GF-D8 (cell line): ENCODE measurements around the gene SCUBE1.

Experiments
- DNase-seq: peaks from one replicate; lab custom pipeline; 2025; lab: John Stamatoyannopoulos, UW

SCUBE1 gene

GRCh38 chr22:43277987-43278601, 65.1 kb downstream of the SCUBE1 start:
- no peak for DNase-seq

GRCh38 chr22:43277091-43277490, 66.1 kb downstream of the SCUBE1 start:
- no peak for DNase-seq

GRCh38 chr22:43276321-43276720, 66.9 kb downstream of the SCUBE1 start:
- peak; percentile 20 for DNase-seq

DNA sequence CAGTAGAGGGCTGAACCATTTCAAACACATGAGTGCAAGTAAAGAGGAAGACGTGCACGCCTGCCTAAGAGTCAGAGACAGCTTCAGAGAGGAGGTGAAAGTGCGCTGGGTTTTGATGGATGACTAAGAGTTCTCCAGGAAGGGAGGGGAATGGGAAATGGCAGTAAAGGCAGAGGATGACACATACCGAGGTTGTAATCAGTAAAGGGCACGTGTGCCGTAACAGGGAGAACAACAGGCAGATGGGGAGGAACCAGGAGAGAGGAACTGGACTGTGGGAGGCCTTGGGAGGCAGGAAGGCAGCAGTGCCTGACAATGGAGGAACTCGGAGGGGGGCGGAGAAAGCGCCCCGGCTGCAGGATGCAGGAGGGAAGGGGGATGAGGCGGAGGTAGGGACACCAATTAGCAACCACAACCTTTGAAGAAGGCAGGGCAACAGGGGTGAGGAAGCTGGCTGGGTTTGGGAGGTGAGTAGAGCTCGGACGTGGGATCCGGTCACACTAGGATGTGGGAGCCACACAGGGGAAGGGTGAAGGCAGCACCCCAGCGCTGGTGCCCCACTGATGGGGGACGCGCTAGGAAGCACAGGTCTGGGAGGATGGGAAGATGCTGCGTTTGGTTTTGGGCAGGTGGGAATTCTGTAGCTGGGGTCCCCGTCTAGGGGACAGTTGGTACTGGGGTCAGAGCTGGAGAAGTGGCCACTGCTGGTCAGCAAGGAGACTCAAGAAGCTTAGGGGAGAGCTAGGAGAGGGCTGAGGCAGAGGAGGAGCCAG, 67.4 kb downstream of the SCUBE1 start:
- peak; percentile 51 for DNase-seq

GRCh38 chr22:43274595-43275240, 68.5 kb downstream of the SCUBE1 start:
- no peak for DNase-seq

DNA sequence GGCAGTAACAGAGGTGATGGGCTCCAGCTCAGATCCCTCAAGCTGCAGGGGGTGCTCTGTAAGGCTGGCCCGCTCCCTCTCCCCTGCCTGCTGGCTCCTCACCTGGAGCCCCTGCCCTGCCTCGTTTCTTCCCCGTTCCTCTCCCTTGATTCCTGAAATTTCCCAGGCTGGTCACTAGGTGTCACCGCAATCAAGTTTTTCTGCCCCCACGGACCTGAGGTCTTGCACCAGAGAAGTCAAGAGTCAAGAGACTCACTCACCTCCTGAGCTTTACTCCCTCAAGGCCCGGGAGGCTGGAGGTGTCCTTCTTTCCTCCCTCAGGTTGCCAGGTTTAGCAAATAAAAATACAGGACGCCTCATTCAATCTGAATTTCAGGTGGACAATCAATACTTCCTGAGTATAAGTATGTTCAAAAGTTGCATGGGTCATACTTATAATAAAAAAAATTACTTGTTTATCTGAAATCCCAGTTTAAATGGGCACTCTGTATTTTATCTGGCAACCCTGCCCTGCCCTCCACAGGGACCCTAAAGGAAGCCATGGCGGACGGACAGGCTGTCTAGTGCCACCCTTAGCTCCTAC, 69.2 kb downstream of the SCUBE1 start:
- peak; percentile 38 for DNase-seq

DNA sequence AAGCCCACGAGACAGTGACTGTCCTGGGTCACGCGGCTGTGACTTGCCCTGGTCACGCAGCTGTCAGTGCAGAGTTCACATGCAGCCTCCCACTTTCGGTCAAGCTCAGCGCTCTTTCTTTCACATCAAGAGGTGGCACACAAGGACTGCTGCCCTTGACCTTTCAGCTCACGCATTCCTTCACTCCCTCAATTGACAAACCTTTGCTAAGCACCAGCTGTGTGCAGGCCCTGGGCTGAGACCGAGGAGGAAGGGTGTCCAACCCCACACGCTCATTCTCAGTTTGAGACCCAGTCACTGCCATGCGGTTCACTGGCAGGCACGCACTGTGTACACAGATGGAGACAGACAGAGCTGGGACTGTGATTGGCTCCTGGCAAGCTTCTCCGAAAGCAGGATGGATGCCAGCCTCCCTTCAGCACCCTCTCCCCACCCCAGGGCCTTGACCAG, 70.3 kb downstream of the SCUBE1 start:
- DNase-seq: no peak

GRCh38 chr22:43272301-43272700, 70.9 kb downstream of the SCUBE1 start:
- no peak for DNase-seq

- DNase-seq: no peak
These were observed 72.2 kb downstream of the SCUBE1 start for GRCh38 chr22:43270949-43271348.

DNA sequence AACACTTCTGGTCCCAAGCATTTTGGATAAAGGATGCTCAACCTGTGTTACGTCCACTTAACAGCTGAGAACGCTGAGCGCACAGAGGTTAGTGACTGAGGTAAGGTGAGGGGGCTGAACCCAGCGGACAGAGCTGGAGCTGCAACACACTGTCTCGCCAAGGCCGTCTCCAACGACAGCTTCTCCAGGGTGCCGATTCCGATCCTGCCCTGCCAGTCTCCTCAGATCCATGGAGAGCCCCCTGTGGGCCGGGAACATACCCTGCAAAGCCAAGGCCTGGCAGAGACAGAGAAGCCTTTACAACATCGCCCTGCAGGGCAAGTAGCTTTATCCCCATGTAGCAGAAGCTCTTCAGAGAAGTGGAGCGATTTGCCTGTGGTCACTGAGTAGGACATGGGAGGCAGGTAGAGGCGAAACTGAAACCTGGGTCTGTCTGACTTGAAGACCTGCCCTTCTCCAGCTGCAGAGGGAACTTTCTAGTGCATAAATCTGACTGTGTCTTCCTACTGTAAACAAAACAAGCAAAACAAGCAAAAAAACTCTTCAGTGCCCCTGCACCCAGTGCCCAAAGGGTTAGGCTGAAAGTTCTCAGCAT, 72.8 kb downstream of the SCUBE1 start:
- no peak for DNase-seq

DNA sequence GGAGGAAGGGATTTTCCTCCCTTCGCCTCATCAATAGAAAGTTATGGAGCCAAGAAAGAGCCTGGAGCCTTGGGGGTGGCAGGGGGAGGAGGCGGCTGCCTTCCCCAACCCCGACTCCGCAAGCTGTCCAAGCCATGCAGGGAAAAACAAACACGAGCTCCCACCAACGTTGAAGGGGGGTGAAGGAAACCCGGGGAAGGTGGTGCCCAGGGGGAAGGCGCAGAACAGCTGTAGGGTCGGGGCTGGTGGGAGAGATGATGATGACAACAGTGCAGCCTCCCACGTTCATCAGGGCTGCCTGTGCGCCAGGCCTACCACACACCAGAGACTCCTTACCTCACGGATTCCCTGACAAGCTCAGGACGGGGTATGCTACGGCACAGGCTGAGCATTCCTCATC, 73.5 kb downstream of the SCUBE1 start:
- no peak for DNase-seq

- no peak for DNase-seq
These were observed 73.9 kb downstream of the SCUBE1 start for GRCh38 chr22:43269246-43269645.

DNA sequence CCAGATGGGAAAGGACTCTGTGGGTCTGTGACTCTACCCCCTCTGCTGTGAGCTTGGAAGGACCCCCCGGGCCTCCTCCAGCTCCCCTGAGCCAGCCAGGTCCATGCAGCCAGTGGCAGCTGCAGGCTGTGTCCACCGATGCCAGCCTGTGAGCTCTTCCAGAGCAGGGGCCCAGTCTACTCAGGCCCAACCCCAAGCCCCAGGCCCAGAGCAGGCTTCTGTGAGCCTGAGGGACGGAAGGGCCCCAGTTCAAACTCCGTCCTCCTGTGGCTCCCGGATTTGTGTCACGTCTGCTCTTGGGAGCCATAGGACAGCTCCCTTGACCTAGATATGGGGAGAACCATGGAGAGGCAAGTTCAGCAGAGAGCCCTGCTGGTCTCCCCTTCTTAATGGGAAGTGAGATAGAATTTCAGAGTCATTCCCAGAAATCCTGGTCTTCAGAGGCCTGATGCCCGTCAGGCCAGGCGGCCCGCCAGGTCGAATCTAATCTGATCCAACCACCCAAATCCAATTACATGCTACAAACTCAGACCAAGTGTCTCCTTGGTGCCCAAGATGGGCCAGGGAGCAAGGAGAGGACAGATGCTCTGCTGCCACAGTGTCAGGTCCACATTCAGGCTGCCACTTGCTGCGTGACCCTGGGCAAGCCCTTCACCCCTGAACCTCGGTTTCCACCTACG, 75.1 kb downstream of the SCUBE1 start:
- DNase-seq: no peak

DNA sequence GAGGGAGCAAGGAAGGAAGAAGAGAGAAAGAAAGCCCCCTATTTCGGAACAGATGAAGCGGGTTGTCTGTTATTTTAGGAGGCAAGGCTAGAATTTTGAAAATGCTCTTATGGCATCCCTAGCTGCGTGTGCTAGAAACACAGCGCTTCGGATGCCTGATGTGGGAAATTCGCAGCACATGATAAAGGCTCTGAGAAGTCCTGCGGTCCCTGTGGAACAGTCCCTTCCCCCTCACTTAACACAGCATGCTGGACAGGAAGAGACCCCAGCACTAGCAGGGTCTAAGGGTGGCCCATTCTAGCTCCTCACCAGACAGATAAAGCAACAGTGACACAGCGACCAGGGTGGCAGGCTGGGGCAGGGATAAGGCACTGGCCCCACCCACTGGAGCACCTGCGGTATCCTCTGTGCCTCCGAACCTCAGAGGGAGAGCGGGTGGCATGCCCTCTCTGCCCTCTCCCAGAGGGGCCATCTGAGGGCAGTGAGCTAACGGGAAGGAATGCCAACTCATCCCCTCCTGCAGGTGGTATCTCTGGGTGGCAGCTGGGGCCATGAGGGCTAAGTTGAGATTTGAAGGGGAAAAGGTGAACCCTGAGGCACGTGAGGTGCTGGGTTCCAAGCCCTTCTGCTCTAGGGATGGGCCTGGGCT, 75.7 kb downstream of the SCUBE1 start:
- no peak for DNase-seq

DNA sequence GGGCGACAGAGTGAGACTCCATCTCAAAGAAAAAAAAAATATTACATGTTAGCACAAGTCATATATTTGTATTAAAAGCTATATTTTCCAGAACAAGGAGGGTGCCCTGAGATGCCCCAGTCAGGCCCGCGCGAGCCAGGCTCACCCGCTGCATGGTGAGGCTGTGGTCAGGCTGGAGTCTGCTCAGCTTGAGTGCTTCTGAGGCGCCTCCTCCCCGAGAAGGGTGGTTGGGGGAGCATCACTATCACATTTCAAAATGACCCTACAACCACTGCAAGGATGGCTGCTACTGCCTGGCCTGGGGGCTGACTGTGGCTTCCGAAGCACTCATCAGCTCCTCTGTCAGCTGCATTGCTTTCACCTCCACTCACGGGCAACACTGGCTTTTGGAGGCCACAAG, 77.1 kb downstream of the SCUBE1 start:
- no peak for DNase-seq

DNA sequence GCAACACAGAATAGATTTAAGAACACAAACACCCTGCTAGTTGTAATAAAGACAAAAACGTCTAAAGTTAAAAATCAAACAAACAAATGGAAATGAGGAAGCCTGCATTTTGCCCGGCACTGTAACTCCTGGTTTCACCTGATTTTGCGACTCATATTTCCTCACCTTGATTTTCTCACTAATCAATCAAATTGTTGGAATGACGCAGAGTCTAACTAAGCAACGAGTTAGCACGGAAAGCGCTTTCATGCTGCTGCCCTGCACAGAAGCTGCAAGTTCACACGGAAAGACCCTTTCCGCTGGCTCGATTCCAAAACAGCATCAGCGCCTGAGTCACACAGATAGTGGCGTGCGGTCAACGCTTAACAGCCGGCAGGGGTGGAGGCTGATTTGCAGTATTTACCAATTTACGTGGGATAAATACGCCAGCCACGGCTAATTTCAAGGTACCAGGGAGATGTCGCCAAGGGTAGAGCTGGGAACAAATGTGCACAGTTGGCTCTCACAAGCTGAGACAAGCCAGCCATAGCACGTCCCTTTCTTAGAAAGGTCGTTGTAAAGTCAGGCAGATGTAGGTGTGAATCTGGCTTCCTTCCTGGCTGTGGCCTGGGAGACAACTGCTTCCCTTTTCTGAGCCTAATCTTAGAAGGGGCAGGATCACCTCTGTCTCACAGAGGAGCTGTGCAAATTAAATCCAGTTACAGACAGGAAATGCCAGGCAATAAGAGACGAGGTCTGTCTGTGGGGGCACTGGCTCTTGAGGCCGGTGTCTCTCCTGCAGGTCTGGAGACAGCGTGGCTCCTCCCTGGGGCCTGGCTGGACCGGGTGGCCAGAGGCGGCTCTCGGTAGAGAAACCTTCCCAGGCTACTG, 79.3 kb downstream of the SCUBE1 start:
- peak; percentile 93 for DNase-seq

DNA sequence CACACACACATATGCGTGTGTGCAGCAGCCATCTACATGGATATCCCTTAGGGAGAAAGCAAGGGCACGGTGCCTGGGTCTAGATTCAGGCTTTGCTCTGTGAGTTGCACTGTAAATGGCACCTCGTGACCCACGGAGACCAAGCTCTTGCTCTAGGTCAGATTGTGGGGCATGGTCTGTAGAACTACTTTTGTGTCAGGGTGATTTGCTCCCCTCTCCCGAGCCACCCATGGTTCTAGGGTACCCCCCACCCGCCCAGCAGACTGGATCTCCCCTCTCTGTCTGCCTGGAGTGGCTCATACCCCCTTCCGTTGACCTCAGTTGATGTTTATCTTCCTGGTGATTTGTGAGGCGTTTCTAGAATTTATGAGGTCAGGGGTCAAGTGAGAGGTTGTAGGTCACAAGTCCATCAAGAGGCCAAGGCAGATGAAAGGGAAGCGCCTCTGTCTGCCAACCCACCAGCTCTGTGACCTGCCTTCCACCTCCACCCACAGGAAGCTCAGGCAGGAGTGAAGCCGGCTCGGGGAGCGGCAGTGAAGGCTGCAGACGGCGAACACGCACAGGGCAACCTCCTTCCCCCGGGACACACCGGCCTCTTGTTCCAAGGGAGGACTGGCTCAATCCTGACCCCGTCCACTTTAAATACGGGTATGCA, 80.1 kb downstream of the SCUBE1 start:
- peak; percentile 76 for DNase-seq

GRCh38 chr22:43260331-43261231, 82.6 kb downstream of the SCUBE1 start:
- no peak for DNase-seq

GRCh38 chr22:43257961-43258360, 85.2 kb downstream of the SCUBE1 start:
- no peak for DNase-seq
